ENCODE measurements around the gene HOXA7. TPM values are rescaled to one million over a fixed set of nuclear protein-coding genes. Genes with fewer than 3 reads are reported as not detected.
A peak's percentile ranks its signal among the peaks of the same experiment; 100 is the strongest.

Gene HOXA7
- total and polyA plus RNA-seq, 2 experiments from 2014 or later, result 0.83 TPM; not detected in 1

DNA sequence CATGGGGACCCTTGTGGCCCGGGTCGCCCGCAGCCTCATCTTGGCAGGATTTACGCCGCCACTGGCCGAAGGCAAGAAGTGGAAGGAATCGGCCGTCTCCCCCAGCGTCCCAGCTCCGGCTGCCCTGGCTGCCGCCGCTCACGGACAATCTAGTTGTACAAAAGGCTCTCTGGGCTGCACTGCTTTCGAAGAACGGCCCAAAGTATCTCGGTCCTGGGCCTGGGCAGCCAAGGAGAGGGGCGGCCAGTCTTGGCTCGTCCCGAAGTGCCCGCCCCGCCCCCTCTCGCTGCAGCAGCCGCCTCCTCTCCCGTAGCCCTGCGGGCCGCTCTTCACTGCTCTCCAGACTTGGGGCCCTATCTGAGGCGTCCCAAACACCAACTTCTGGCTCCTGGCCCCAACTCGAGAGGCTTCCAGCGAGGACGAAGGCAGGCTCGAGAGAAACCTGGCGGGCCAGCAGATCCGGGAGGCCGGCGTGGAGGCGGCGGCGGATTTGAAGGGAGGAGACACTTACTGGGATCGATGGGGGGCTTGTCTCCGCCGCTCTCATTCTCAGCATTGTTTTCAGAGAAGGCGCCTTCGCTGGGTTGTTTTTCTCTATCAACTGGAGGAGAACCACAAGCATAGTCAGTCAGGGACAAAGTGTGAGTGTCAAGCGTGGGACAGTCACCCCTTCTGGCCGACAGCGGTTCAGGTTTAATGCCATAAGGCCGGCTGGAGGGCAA, 8.1 kb upstream of the HOXA7 start:
- Histone ChIP-seq H4K20me1 (ENCODE audit: insufficient read depth, poor library complexity, severe bottlenecking) (no peaks in the 10 kb centered on the region), H3K4me1 (ENCODE audit: insufficient read depth) (peaks cover 29% of the 10 kb centered on the region), H3K4me2 (peak overlapping the region; percentile 96), H2AFZ (no peak overlapping the region), H3K9me2 (replicated peaks; ENCODE audit: insufficient read depth) (no peaks in the 10 kb centered on the region), H3K36me3 (replicated peaks; ENCODE audit: insufficient read depth, low read depth) (no peaks in the 10 kb centered on the region), H3K27ac (peak overlapping the region; percentile 96), H3K79me2 (peaks cover 72% of the 10 kb centered on the region), H3K9me3 (ENCODE audit: low read depth) (no peaks in the 10 kb centered on the region), H3K27me3 (peaks cover 92% of the 10 kb centered on the region), H3K4me3 (peak overlapping the region; percentile 12)
- DNase-seq (ENCODE audit: low spot score), result no peak
- TF ChIP-seq, protein P1, sequence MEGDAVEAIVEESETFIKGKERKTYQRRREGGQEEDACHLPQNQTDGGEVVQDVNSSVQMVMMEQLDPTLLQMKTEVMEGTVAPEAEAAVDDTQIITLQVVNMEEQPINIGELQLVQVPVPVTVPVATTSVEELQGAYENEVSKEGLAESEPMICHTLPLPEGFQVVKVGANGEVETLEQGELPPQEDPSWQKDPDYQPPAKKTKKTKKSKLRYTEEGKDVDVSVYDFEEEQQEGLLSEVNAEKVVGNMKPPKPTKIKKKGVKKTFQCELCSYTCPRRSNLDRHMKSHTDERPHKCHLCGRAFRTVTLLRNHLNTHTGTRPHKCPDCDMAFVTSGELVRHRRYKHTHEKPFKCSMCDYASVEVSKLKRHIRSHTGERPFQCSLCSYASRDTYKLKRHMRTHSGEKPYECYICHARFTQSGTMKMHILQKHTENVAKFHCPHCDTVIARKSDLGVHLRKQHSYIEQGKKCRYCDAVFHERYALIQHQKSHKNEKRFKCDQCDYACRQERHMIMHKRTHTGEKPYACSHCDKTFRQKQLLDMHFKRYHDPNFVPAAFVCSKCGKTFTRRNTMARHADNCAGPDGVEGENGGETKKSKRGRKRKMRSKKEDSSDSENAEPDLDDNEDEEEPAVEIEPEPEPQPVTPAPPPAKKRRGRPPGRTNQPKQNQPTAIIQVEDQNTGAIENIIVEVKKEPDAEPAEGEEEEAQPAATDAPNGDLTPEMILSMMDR (IDR thresholded peaks at IDR 0.05; ENCODE audit: poor library complexity), result peak; percentile 8
- peak; percentile 91 for TF ChIP-seq EZH2 (IDR thresholded peaks at IDR 0.05; ENCODE audit: borderline replicate concordance)
- TF ChIP-seq EZH2phosphoT487 (IDR thresholded peaks at IDR 0.05; ENCODE audit: low read depth, severe bottlenecking, unreplicated experiment), result peak; percentile 26
- 23% methylated on average over 37 of the region's 47 CpGs for WGBS (ENCODE audit: low lambda C conversion rate, missing lambda C conversion rate)

DNA sequence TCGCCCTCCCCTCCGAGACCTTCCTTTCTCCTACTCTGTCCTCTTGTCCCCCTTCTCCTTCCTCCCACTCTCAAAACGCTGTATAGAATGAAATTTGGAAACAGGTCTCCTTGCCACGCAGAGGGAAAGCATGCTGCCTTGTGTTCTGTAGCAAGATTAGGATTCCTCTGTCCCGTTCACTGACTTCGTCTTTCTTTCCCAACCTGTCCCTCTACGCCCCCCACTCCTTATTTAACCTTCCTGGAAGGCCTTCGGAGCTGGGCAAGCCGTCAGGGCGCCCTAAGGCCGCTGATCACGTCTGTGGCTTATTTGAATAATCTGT, 7.5 kb upstream of the HOXA7 start:
- Histone ChIP-seq H3K9me3 (ENCODE audit: low read depth) (no peaks in the 10 kb centered on the region), H2AFZ (no peak overlapping the region), H3K4me3 (no peak overlapping the region), H3K36me3 (replicated peaks; ENCODE audit: insufficient read depth, low read depth) (no peaks in the 10 kb centered on the region), H3K4me1 (ENCODE audit: insufficient read depth) (peaks cover 26% of the 10 kb centered on the region), H3K79me2 (peaks cover 67% of the 10 kb centered on the region), H3K27ac (peak overlapping the region; percentile 96), H3K4me2 (peak overlapping the region; percentile 96), H4K20me1 (ENCODE audit: insufficient read depth, poor library complexity, severe bottlenecking) (no peaks in the 10 kb centered on the region), H3K27me3 (peaks cover 92% of the 10 kb centered on the region), H3K9me2 (replicated peaks; ENCODE audit: insufficient read depth) (no peaks in the 10 kb centered on the region)
- DNase-seq (ENCODE audit: low spot score), result no peak
- WGBS (ENCODE audit: low lambda C conversion rate, missing lambda C conversion rate), result 24% methylated on average over 12 of the region's 12 CpGs
- TF ChIP-seq EZH2 (IDR thresholded peaks at IDR 0.05; ENCODE audit: borderline replicate concordance), result no peak
- TF ChIP-seq, protein P1 (IDR thresholded peaks at IDR 0.05; ENCODE audit: poor library complexity), result no peak
- TF ChIP-seq EZH2phosphoT487 (IDR thresholded peaks at IDR 0.05; ENCODE audit: low read depth, severe bottlenecking, unreplicated experiment), result no peak

DNA sequence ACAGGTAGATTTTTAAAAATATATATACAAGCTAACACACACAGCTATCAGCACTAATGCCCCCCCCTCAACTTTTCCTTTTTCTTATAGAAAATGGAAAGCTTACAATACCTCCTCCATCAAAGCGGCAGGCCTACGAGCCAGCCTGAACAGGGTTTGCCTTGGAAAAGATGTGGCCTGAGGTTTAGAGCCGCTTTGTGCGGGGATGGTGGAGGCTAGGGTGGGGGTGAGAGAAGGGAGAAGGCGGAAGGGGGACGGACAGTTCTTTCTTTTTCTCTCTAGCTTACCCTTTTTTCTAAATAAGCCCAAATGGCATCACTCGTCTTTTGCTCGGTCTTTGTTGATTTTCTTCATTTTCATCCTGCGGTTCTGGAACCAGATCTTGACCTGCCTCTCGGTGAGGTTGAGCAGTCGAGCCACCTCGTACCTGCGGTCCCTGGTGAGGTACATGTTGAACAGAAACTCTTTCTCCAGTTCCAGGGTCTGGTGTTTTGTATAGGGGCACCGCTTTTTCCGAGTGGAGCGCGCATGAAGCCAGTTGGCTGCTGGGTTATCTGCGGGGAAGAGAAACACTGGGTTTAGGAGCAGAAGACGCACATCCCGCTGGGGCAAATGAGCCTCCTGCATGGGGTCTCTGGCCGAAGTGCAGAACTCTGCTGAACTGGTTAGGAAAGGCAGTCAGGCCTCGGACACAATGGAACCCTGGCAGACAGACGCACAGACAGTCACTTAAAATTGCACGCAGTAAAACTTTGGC, 7.0 kb upstream of the HOXA7 start:
- Histone ChIP-seq H4K20me1 (ENCODE audit: insufficient read depth, poor library complexity, severe bottlenecking) (no peaks in the 10 kb centered on the region), H3K9me3 (ENCODE audit: low read depth) (no peaks in the 10 kb centered on the region), H2AFZ (no peak overlapping the region), H3K4me1 (ENCODE audit: insufficient read depth) (peaks cover 26% of the 10 kb centered on the region), H3K27ac (peak overlapping the region; percentile 22), H3K4me2 (peak overlapping the region; percentile 96), H3K79me2 (peaks cover 62% of the 10 kb centered on the region), H3K36me3 (replicated peaks; ENCODE audit: insufficient read depth, low read depth) (no peaks in the 10 kb centered on the region), H3K9me2 (replicated peaks; ENCODE audit: insufficient read depth) (no peaks in the 10 kb centered on the region), H3K4me3 (peak overlapping the region; percentile 10), H3K27me3 (peaks cover 92% of the 10 kb centered on the region)
- TF ChIP-seq, protein P1 (IDR thresholded peaks at IDR 0.05; ENCODE audit: poor library complexity), result no peak
- no peak for TF ChIP-seq EZH2 (IDR thresholded peaks at IDR 0.05; ENCODE audit: borderline replicate concordance)
- TF ChIP-seq EZH2phosphoT487 (IDR thresholded peaks at IDR 0.05; ENCODE audit: low read depth, severe bottlenecking, unreplicated experiment), result no peak
- WGBS (ENCODE audit: low lambda C conversion rate, missing lambda C conversion rate), result 52% methylated on average over 24 of the region's 24 CpGs
- DNase-seq (ENCODE audit: low spot score), result no peak
